CD14-positive monocyte (primary cell): ENCODE data around the gene GJB5. TPM values are rescaled to one million over a fixed set of nuclear protein-coding genes. Genes with fewer than 3 reads are reported as not detected.

ENCODE experiments used
- DNase-seq, 3 donors: peaks; one replicate each; pipeline ENCODE4 v3.0.0-alpha.2; 2011 to 2022
- H2AFZ ChIP-seq: 2 replicates; pipeline ENCODE4 v1.6.0; 2012; ENCODE audit warnings: mild to moderate bottlenecking, low read depth, low read length, inconsistent platforms; ENCODE audit not compliant: insufficient read depth, poor library complexity, severe bottlenecking
- H3K27ac ChIP-seq, 2 donors: 1 replicate in 1 of 2; 2 replicates in 1 of 2; pipeline ENCODE4 v1.5.1; 2012 to 2013; ENCODE audit warnings: low read length in 2 of 2, control low read depth in 1 of 2, inconsistent platforms in 1 of 2, low read depth in 1 of 2, mild to moderate bottlenecking in 1 of 2
- H3K27me3 ChIP-seq, 2 donors: one replicate each; pipeline versions ENCODE4 v1.6.0 to v1.6.1; 2011 to 2013; ENCODE audit warnings: low read length in 2 of 2; ENCODE audit not compliant: control insufficient read depth in 2 of 2, insufficient read depth in 2 of 2
- H3K36me3 ChIP-seq, 2 donors: replicated peaks in 1 of 2; 1 replicate in 1 of 2; 2 replicates in 1 of 2; pipeline versions ENCODE4 v1.5.1 to v1.6.1; 2012 to 2013; ENCODE audit warnings: low read length in 2 of 2, control low read depth in 1 of 2, inconsistent platforms in 1 of 2, mild to moderate bottlenecking in 1 of 2; ENCODE audit not compliant: insufficient read depth in 2 of 2, control insufficient read depth in 1 of 2
- H3K4me1 ChIP-seq, 2 donors: 1 replicate in 1 of 2; 2 replicates in 1 of 2; pipeline versions ENCODE4 v1.5.1 to v1.6.1; 2012 to 2013; ENCODE audit warnings: low read length in 2 of 2, control low read depth in 1 of 2, inconsistent platforms in 1 of 2, mild to moderate bottlenecking in 1 of 2, moderate library complexity in 1 of 2; ENCODE audit not compliant: insufficient read depth in 2 of 2, control insufficient read depth in 1 of 2
- H3K4me2 ChIP-seq: replicated peaks from 2 replicates; pipeline ENCODE3; 2012; ENCODE audit warnings: low read length, moderate library complexity, mild to moderate bottlenecking; ENCODE audit not compliant: poor library complexity, severe bottlenecking; ENCODE audit errors: extremely low read depth
- H3K4me3 ChIP-seq, 3 experiments: fragments of 200-600 bp in 1 of 3; sonication (generic) in 1 of 3; replicated peaks in 1 of 3; 1 replicate in 2 of 3; 2 replicates in 1 of 3; pipeline ENCODE4 v1.5.1; 2011 to 2013; ENCODE audit warnings: low read length in 3 of 3, mild to moderate bottlenecking in 3 of 3, control low read depth in 2 of 3, low read depth in 2 of 3, inconsistent platforms in 1 of 3, moderate library complexity in 1 of 3
- H3K79me2 ChIP-seq: 2 replicates; pipeline ENCODE4 v1.6.0; 2012; ENCODE audit warnings: mild to moderate bottlenecking, control low read depth, inconsistent platforms, low read length, moderate library complexity; ENCODE audit not compliant: insufficient read depth
- H3K9ac ChIP-seq: 2 replicates; pipeline ENCODE4 v1.6.0; 2017; ENCODE audit warnings: low read length, mild to moderate bottlenecking; ENCODE audit not compliant: insufficient read depth, poor library complexity, severe bottlenecking
- H3K9me3 ChIP-seq, 2 donors: replicated peaks in 1 of 2; 1 replicate in 1 of 2; 2 replicates in 1 of 2; pipeline versions ENCODE4 v1.5.1 to v1.6.1; 2012 to 2013; ENCODE audit warnings: low read length in 2 of 2, control low read depth in 1 of 2; ENCODE audit not compliant: control insufficient read depth in 1 of 2, insufficient read depth in 1 of 2
- H4K20me1 ChIP-seq: 2 replicates; pipeline ENCODE4 v1.6.0; 2012; ENCODE audit warnings: mild to moderate bottlenecking, low read length, control low read depth, moderate library complexity; ENCODE audit not compliant: insufficient read depth
- H3K27ac Mint-ChIP-seq, 7 donors: one replicate each; pipeline ENCODE4 v1.8.0; 2020; ENCODE audit warnings: mild to moderate bottlenecking in 7 of 7, mixed read lengths in 7 of 7, moderate library complexity in 6 of 7, inconsistent platforms in 2 of 7
- H3K27me3 Mint-ChIP-seq, 3 donors: one replicate each; pipeline ENCODE4 v1.8.0; 2021 to 2022; ENCODE audit warnings: low read depth in 3 of 3, mild to moderate bottlenecking in 3 of 3, mixed read lengths in 3 of 3, moderate library complexity in 3 of 3, inconsistent platforms in 1 of 3
- H3K36me3 Mint-ChIP-seq, 2 donors: one replicate each; pipeline ENCODE4 v1.8.0; 2020; ENCODE audit warnings: mixed read lengths in 2 of 2, inconsistent platforms in 1 of 2, mild to moderate bottlenecking in 1 of 2
- H3K4me1 Mint-ChIP-seq: one replicate; pipeline ENCODE4 v1.8.0; 2020; ENCODE audit warnings: mild to moderate bottlenecking, mixed read lengths
- H3K4me3 Mint-ChIP-seq, 2 donors: one replicate each; pipeline ENCODE4 v1.8.0; 2020; ENCODE audit warnings: mild to moderate bottlenecking in 2 of 2, mixed read lengths in 2 of 2, moderate library complexity in 1 of 2
- H3K9me3 Mint-ChIP-seq, 7 donors: one replicate each; pipeline ENCODE4 v1.8.0; 2020 to 2022; ENCODE audit warnings: mixed read lengths in 7 of 7, mild to moderate bottlenecking in 6 of 7, moderate library complexity in 6 of 7, inconsistent platforms in 2 of 7
- WGBS: methylation state at CpG from one replicate; pipeline ENCODE4 v1.1.5; 2013; ENCODE audit warnings: missing lambda C conversion rate; ENCODE audit not compliant: insufficient coverage; 5-methylcytosine and 5-hydroxymethylcytosine counted together
- intact Hi-C, 2 donors: fragments of 100-400 bp; cut with micrococcal nuclease; formaldehyde crosslinking; loops; one replicate each; pipeline versions ENCODE4 v1.15.0 to v1.15.1; 2023
- polyA plus RNA-seq, 3 donors: library from polyadenylated mRNA; depleted of rRNA in 1 of 3; unstranded in 2 of 3; stranded (reverse) in 1 of 3; fragments of 300-500 nt in 2 of 3; fragments of >200 nt in 1 of 3; fragmentation: Illumina TruSeq in 2 of 3; gene quantifications; 1 replicate in 2 of 3; 2 replicates in 1 of 3; pipeline ENCODE4 v1.2.3, GENCODE V29; 2012 to 2021
- TF ChIP-seq, protein P1 (sequence below): fragments of 200-600 bp; IDR thresholded peaks from one replicate; pipeline ENCODE4 v1.8.0; 2022; ENCODE audit warnings: antibody characterized with exemption, mild to moderate bottlenecking

GJB5 gene
- polyA plus RNA-seq, 3 donors, result 0.12 TPM; not detected in 2

- H3K4me3 ChIP-seq, result no peak overlapping the region
- H3K79me2 ChIP-seq, result no peaks in the 10 kb centered on the region
- H4K20me1 ChIP-seq, result no peaks in the 10 kb centered on the region
- no peaks in the 10 kb centered on the region for H3K4me1 ChIP-seq
- H3K9me3 ChIP-seq, result peaks cover 0 to 10% of the 10 kb centered on the region in 2 donors
- Mint-ChIP-seq H3K4me3 (no peak overlapping the region), H3K36me3 (no peaks in the 10 kb centered on the region), H3K4me1 (no peaks in the 10 kb centered on the region), H3K27me3 (peaks cover 32 to 44% (median 39%) of the 10 kb centered on the region in 3 donors), H3K27ac (no peak overlapping the region), H3K9me3 (peaks cover 0 to 6% (median 1%) of the 10 kb centered on the region in 7 donors)
- no peak overlapping the region for H3K27ac ChIP-seq
- no peaks in the 10 kb centered on the region for H3K36me3 ChIP-seq
- TF ChIP-seq, protein P1, sequence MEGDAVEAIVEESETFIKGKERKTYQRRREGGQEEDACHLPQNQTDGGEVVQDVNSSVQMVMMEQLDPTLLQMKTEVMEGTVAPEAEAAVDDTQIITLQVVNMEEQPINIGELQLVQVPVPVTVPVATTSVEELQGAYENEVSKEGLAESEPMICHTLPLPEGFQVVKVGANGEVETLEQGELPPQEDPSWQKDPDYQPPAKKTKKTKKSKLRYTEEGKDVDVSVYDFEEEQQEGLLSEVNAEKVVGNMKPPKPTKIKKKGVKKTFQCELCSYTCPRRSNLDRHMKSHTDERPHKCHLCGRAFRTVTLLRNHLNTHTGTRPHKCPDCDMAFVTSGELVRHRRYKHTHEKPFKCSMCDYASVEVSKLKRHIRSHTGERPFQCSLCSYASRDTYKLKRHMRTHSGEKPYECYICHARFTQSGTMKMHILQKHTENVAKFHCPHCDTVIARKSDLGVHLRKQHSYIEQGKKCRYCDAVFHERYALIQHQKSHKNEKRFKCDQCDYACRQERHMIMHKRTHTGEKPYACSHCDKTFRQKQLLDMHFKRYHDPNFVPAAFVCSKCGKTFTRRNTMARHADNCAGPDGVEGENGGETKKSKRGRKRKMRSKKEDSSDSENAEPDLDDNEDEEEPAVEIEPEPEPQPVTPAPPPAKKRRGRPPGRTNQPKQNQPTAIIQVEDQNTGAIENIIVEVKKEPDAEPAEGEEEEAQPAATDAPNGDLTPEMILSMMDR, result no peak
- H3K9ac ChIP-seq, result no peak overlapping the region
- no peak overlapping the region for H3K4me2 ChIP-seq
- WGBS, result 50% methylated on average over 7 of the region's 10 CpGs
- DNase-seq, result no peak
- intact Hi-C loops, result no loop called here
- H3K27me3 ChIP-seq, result peaks cover 24 to 40% of the 10 kb centered on the region in 2 donors
- H2AFZ ChIP-seq, result no peak overlapping the region
Measured at GRCh38 chr1:34777519-34778321, 22.9 kb downstream of the GJB5 start.

GRCh38 chr1:34778381-34778780 lies 23.5 kb downstream of the GJB5 start:
- H3K79me2 ChIP-seq, result no peaks in the 10 kb centered on the region
- H3K9ac ChIP-seq, result no peak overlapping the region
- Mint-ChIP-seq H3K27me3 (peaks cover 36 to 50% (median 41%) of the 10 kb centered on the region in 3 donors), H3K36me3 (no peaks in the 10 kb centered on the region), H3K9me3 (peaks cover 0 to 6% (median 1%) of the 10 kb centered on the region in 7 donors), H3K4me1 (no peaks in the 10 kb centered on the region), H3K4me3 (no peak overlapping the region), H3K27ac (no peak overlapping the region)
- intact Hi-C loops, result no loop called here
- 92% methylated on average over 5 of the region's 6 CpGs for WGBS
- H3K27ac ChIP-seq, result no peak overlapping the region
- no peak overlapping the region for H3K4me2 ChIP-seq
- TF ChIP-seq, protein P1, result no peak
- H3K4me1 ChIP-seq, result no peaks in the 10 kb centered on the region
- H3K4me3 ChIP-seq, result no peak overlapping the region
- peaks cover 0 to 10% of the 10 kb centered on the region in 2 donors for H3K9me3 ChIP-seq
- no peaks in the 10 kb centered on the region for H4K20me1 ChIP-seq
- peaks cover 25 to 46% of the 10 kb centered on the region in 2 donors for H3K27me3 ChIP-seq
- no peak for DNase-seq
- H2AFZ ChIP-seq, result no peak overlapping the region
- H3K36me3 ChIP-seq, result no peaks in the 10 kb centered on the region
